ENCODE measurements around the gene ARSB.
A peak's percentile ranks its signal among the peaks of the same experiment; 100 is the strongest.

ARSB gene

DNA sequence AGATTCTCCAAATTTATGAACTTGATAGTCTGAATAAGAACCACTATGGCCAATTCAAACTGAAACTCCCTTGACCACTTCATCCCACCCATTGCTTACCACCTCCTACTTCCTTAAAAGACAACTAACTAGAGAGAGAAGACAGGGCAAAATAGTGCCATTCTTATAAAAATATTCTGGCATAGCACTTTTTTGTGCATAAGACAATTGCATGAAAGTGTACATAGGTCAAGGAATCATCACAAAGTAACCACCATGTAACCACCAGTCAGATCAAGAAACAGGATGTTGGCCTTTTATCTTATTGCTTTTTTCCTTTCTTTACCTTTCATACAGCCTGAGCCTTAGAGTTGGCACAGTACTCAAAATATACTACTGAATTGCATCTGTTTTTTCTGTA is 8.1 kb upstream of the ARSB start:
- peak in 3 of 4 experiments; percentile 10 to 33 (median 18) for DNase-seq

DNA sequence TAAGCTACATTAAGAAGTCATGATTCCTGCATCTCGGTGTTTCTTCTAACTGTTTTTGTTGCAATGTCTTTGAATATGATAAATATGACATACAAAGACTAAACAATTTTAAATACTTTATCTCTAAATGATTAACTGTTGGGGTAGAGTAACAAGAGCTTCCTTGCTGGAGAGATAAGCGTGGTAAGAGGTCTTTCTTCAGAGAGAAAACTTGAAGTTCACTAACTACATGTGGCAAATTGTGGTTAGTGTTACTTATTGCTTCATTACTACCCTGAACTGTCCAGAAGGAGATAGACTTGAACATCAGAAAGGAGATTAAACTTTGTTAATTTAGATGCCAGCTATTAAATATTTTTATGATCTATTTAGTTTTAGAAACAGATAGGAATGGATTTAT is 7.0 kb upstream of the ARSB start:
- DNase-seq, result no peak

GRCh38 chr5:78989080-78989479 is 4.0 kb upstream of the ARSB start:
- no peak for DNase-seq

GRCh38 chr5:78985725-78986223 is 664 bp upstream of the ARSB start:
- peak; percentile 39 to 66 (median 52) for DNase-seq

GRCh38 chr5:78984439-78985115 is 533 bp downstream of the ARSB start:
- peak; percentile 81 to 93 (median 88) for DNase-seq

DNA sequence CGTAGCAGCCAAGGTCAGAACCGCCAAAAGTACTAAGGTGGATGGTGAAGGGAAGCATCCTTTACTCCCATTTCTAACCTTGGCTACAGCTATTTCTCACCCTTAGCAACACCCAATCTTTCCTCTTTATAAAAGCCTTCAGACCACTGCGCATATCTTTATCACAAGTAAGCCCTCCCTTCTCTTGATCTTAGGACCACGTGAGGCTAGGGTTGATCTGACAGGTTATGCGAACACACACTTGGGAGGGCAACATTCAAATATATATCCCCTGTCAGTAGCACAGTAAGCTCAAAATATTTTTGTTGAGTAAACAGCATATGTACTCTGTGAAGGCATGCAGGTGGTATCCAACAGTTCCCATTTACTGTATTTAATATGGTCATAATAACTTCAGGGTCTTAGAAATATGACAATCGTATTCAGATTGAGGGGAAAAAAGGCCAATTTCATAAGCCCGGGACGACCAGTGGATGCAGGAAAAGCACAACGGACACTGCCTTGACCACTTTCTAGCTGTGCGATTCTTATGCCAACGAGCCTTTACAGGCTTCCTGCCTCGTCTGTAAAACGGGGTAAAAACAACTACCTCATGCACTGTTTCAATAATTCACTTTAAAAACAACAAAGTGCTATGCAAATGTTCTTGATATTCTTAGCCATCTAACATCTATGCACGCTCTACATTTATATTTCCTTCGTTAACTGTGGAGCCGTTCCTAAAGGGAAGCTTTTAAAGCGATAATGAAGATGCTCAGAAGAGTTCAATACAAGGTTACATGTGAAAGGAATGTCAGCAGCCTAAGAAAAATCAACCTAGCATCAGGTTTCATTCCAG is 1.3 kb downstream of the ARSB start:
- no peak for DNase-seq

DNA sequence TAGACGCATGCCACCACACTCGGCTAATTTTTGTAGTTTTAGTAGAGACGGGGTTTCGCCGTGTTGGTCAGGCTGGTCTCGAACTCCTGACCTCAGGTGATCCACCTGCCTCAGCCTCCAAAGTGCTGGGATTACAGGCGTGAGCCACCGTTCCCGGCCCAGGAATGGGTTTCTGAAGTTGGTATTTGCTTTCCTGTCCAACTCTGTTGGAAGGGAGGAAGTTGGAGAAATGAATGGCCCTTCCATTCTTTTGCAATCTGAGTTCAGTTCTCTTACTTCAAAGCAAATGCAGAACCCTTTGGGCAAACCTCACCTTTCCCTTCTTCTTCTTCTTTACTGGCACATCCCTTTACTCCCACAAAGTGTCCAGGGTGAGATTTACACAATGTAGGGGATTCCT is 1.9 kb downstream of the ARSB start:
- peak in 3 of 4 experiments; percentile 13 to 30 (median 21) for DNase-seq

DNA sequence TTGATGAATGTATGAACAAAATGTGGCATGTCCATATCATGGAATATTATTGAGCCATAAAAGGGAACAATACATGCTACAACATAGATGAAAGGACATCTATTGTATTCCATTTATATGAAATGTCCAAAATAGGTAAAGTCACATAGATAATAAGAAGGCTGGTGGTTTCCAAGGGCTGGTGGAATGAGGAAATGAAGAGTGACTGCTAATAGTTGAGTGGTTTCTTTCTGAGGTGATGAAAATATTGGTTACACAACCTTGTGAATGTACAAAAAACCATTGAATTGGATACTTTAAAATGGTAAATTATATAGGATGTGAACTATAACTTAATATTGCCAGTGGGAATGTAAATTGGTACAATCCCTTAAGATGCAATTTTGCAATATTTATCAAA is 5.2 kb downstream of the ARSB start:
- DNase-seq, result peak in 3 of 4 experiments; percentile 17 to 60 (median 52)

DNA sequence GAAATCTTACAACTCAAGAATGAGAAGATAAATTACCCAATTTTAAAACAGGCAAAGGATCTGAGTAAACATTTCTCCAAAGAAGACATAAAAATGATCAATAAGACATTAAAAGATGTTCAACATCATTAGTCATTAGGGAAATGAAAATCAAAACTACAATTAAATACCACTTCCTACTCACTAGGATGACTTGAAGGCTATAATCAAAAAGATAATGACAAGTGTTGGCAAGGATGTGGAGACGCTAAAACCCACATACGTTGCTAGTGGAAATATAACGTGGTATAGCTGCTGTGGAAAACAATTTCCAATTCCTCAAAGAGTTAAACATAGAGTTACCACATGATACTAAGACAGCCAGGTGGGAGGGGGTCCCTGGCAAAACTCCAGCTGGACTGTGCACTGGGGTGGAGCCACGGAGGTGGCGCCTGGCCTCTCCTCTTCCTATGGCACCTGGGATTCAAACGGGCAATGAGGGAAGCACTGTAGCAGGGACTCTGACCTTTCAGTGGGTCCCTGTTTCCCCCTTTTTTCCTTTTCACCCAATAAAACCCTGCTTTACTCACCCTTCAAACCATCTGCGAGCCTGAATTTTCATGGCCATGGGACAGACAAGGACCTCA is 5.9 kb downstream of the ARSB start:
- no peak for DNase-seq

DNA sequence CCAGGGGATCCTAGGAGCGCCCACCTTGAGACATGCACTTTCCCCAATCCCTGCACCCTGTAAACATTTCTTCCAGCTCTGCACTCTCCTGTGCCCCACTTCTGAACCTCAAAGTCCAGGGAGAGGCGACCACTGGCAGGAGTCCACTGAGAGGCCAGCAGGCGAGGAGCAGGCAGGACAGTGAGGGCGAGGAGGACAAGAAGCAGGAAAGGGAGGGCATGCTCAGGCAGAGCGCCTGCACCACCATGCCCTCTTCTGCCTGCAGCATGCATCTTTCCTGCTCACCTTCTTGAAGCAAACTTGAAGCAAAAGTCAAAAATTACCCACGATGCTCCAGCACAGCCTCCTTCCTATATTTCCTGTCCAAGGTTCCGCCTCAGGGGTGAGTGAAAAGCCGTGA is 10.1 kb downstream of the ARSB start:
- DNase-seq, result no peak

DNA sequence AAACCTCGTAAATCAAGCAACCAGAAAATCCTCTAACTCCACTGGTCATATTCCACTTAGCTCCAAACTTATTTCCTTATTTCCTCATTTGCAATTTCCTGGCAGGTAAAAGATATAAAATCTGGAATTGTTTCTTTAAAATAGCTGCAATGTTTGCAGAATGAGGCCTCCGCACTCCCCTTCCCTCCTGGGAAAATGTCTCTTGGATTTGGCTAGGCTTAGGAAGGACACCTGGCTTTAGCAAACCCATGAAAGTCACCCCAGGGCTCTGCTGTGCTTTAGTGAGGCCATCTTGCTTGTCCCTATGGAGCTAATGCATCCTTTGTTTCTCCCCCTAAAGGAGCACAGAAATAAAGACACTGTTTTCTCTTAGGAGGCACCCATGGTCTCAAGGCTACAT is 10.5 kb downstream of the ARSB start:
- DNase-seq, result no peak

DNA sequence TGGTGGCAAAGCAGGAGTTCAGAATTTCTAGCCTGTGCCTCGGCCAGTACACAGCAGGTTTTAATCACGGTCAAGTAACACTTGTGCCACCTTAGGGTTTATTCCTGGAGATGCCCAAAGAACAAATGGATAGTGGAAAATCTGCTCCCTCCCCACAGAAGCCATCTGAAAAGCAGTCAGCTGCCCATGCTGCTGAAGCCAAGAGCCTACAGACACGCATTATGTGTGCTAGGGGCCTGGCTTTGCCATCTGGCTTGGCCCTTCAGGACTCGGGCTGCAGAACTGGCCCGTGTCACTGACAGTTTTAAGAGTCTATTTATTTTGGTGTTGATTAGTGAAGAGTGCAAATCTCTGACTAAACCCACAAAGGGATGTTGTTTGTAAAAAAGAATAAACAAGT is 11.1 kb downstream of the ARSB start:
- DNase-seq, result no peak

- peak; percentile 10 to 50 (median 43) for DNase-seq
Measured at GRCh38 chr5:78972654-78973428, 12.3 kb downstream of the ARSB start.

DNA sequence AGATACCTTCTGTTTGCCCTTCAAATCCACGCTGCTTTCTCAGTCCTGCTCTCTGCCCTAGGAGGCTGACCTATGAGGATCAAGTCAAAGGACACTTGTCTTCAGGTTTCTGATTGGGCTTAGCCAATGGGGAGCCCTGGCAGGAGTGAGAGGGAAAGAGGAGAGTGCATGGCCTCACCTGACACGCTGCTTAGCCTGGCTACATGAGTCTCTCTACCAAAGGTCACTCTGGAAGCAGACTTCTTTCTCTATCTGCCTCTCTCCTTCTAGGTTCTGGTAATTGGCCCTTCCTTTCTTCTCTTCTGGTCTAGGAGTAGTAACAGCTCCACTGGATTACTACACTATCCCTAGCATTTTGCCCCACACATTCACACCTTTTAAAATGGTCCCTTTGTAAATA is 13.1 kb downstream of the ARSB start:
- DNase-seq, result no peak

DNA sequence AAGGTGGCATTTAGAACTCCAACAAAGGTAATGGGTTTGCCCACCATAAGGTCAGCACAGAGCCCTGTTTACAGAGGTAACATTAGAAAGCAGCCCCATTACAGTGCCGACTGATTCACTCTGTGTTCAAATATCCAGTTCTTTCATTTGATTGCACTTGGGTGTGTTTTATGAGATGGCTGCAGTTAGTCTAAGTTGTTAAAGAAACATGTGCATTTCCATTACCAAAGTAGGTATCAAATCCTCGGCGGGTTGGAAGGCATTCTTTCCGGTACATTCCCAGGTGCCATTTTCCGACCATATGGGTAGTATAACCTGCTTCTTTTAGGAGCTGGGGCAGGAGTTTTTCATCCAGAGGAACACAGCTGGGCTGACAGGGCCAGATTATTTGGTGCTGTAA is 16.3 kb downstream of the ARSB start:
- no peak for DNase-seq

- DNase-seq, result peak; percentile 58 to 79 (median 70)
Measured at GRCh38 chr5:78964889-78965288, 20.2 kb downstream of the ARSB start.

DNA sequence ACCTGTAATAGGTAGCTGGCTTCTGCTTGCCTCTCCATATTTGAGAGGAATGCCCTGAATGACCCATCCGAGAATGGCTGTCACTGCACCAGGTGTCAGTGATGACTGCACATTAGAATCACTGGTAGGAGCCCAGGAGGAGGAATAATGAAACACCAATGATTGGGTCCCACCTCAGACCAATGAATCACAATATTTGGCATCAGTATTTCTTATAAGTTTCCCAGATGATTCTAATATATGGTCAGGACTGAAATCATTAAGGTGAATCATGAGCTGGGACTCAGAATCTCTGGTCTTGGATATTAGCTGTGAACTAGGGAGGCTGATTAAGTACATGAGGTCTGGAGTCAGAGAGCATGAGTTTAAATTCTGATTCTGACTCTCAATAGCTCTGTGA is 23.4 kb downstream of the ARSB start:
- no peak for DNase-seq

DNA sequence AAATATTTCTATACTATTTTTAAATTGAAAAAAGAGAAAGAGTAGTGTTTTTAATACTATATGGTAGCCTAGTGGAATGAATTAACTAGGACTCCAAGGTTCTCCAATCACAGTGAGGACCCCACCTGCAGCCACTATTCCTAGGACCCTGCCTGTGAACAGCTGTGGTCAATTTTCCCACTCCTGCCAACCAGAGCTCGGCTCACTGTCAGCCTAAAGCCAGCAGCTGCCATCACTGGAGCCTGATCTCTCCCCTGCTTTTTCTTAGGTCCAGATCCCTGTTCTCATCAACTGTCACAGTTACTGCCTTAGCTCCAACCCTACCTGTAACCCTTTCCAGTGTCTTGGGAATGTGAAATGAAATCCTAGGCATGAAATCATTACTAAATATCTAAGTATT is 25.3 kb downstream of the ARSB start:
- DNase-seq, result no peak

- peak; percentile 15 to 41 (median 28) for DNase-seq
Measured at GRCh38 chr5:78958672-78959445, 26.3 kb downstream of the ARSB start.

GRCh38 chr5:78956901-78957300 is 28.2 kb downstream of the ARSB start:
- DNase-seq, result no peak

GRCh38 chr5:78953092-78953800 is 31.9 kb downstream of the ARSB start:
- DNase-seq, result no peak

Measured in suppressor macrophage (primary cell).